Sciatic nerve (tissue), 2 donors: ENCODE data around the gene SAPCD2. TPM values are rescaled to one million over a fixed set of nuclear protein-coding genes. Genes with fewer than 3 reads are reported as not detected.
A peak's percentile ranks its signal among the peaks of the same experiment; 100 is the strongest.
"Not testable (repeated sequence)": the region's sequence is repeated elsewhere in the genome, so short reads cannot be mapped to it uniquely, and the experiment has no call there.

Experiments
- ATAC-seq: fragments of 200-7000 bp; cut with Tn5 transposase; one replicate; pipeline ENCODE4 v1.9.1; 2020; ENCODE audit warnings: mild to moderate bottlenecking, moderate library complexity
- DNase-seq: peaks from one replicate; pipeline ENCODE4 v3.0.0-alpha.2; 2020; ENCODE audit warnings: low spot score
- intact Hi-C: fragments of 100-400 bp; cut with DNase I; formaldehyde crosslinking; loops from one replicate; pipeline ENCODE4 v1.14.2; 2022
- total RNA-seq: library from RNA; stranded (reverse); fragmentation: NEBNext Ultra II Directional; extraction: Animal tissue kit (Norgen Biotek cat#: 25700); gene quantifications from one replicate; pipeline ENCODE4 v1.2.1, GENCODE V29; 2021
- donor health status: DM: no; HTN: no; CAD: no.
- donor health status: DM: no; HTN: no; CAD: no.

SAPCD2 gene
- total RNA-seq = 0.36 TPM

DNA sequence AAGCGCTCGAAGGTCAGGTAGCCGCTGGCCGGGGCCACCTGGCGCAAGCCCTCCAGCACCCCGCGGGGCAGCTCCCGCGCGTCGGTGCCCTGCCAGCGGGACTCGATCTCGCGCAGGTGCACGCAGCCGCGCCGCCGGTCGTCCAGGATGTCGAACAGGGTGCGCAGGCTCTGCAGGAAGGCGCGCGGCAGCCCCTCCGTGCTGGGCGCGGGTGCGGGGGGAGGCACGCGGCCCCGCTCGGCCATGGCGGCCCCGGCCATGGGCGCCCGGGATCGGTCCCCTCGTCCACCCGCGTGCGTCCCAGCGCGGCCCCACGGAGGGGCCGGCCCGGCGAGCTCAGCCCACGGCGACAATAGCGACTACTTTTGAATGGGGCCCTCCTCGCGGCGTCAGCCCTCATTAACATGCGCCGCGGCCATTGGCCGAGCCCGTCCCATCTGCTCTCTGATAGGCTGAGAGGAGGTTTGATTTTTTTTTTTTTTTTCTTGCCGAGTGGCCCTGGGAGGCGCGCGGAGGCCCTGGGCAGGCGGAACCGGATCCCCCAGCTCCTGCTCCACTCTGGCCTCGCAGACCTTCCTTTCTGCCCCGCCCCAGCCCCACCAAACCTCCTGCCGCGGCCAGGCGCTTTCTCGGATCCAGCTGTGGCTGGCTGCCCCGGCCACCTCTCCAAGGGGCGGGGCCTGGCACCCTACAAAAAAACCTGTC lies at the start of gene SAPCD2:
SAPCD2 (minus strand) TSS at position 357 of the 705 bp plus-strand sequence; CDS start at position 260, 97 bp downstream.
- ATAC-seq (peak; percentile 91), DNase-seq (peak; percentile 88)
- intact Hi-C loops = no loop called here

DNA sequence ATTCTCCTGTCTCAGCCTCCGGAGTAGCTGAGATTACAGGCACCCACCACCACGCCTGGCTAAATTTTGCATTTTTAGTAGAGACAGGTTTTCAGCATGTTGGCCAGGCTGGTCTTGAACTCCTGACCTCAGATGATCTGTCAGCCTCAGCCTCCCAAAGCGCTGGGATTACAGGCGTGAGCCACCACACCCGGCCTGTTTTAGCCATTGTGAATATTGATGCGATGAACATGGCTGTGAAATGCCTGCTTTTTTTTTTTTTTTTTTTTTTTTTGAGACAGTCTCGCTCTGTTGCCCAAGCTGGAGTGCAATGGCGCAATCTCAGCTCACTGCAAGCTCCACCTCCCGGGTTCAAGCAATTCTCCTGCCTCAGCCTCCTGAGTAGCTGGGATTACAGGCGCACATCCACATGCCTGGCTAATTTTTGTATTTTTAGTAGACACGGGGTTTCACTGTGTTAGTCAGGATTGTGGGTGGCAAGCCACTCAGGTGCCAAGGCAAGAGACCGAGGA lies 47.8 kb upstream of the SAPCD2 start:
- DNase-seq, intact Hi-C loops, ATAC-seq: not testable (repeated sequence)

- no peak for DNase-seq
- intact Hi-C loops = no loop called here
- ATAC-seq = no peak
Measured at GRCh38 chr9:137117269-137117731, 46.9 kb upstream of the SAPCD2 start.

DNA sequence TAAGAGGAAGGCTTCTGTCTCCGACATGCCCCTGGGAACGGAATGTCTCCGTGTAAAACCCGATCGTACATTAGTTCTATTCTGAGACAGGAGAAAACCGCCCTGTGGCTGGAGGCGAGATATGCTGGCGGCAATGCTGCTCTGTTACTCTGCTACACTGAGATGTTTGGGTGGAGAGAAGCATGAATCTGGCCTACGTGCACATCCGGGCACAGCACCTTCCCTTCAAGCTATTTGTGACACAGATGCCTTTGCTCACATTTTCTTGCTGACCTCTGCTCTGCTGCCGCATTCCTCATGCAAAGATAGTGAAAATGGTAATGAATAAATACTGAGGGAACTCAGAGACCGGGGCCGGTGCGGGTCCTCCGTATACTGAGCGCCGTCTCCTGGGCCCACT lies 46.4 kb upstream of the SAPCD2 start:
- intact Hi-C loops = no loop called here
- DNase-seq (no peak), ATAC-seq (no peak)

DNA sequence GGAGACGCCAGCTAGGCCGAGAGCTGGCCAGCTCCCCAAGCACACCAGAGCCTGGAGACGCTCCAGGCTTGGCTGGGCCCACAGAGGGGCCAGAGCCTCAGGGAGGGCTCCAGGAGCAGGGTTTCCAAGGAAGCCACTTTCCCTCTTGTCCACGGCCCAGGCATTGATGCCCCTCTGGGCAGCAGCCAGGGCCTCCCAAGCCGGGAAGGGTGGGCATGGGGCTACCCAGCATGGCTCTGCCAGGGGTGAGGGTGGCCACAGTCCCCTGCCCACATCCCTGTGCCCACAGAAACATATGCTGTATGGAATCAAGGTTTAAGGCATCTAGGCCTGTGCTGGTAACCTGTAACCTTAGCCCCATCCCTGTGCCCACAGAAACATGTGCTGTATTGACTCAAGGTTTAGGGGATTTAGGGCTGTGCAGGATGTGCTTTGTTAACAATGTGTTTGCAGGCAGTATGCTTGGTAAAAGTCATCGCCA lies 45.7 kb upstream of the SAPCD2 start:
- no peak for DNase-seq
- no peak for ATAC-seq

GRCh38 chr9:137115394-137116026 lies 45.2 kb upstream of the SAPCD2 start:
- intact Hi-C loops = no loop called here
- peak; percentile 10 for ATAC-seq

More for the DNA sequence above, 45.7 kb upstream of the SAPCD2 start:
- intact Hi-C loops = no loop called here

GRCh38 chr9:137114613-137115393 lies 44.4 kb upstream of the SAPCD2 start, which contains the start of gene DPP7:
TSS of gene DPP7 (minus strand) at chr9:137114733. CDS start at chr9:137114713, 20 bp downstream.
- peak; percentile 81 for ATAC-seq
- peak; percentile 86 for DNase-seq
- intact Hi-C loops = no loop called here

More at GRCh38 chr9:137115394-137116026, 45.2 kb upstream of the SAPCD2 start:
- no peak for DNase-seq

DNA sequence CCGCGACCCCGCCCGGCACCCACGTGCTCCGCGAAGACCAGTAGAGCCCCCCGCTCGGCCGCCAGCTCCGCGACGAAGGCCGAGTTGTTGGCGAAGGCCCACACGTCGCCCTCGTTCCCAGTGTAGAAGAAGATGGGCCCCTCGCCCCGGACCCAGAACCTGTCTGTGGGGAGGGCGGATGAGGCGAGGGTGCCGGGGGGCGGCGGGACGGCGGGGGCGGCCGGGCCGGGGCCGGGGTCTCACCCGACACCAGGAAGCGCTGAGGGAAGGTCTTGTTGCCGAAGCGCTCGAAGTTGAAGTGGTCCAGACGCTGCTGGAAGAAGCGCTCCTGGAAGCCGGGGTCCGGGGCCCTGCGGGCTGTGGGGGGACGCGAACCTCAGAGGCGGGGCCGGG lies 43.9 kb upstream of the SAPCD2 start:
- ATAC-seq (no peak), DNase-seq (no peak)
- intact Hi-C loops = no loop called here

- intact Hi-C loops = no loop called here
- ATAC-seq = no peak
- DNase-seq = no peak
Measured at GRCh38 chr9:137113385-137114159, 43.2 kb upstream of the SAPCD2 start.

GRCh38 chr9:137112564-137113384 lies 42.4 kb upstream of the SAPCD2 start:
- ATAC-seq = no peak
- intact Hi-C loops = no loop called here
- no peak for DNase-seq

- ATAC-seq (no peak), DNase-seq (no peak)
- intact Hi-C loops = no loop called here
Measured at GRCh38 chr9:137111788-137112563, 41.6 kb upstream of the SAPCD2 start.

GRCh38 chr9:137110911-137111787 lies 40.8 kb upstream of the SAPCD2 start:
- DNase-seq (no peak), ATAC-seq (no peak)
- intact Hi-C loops = no loop called here

GRCh38 chr9:137110147-137110910 lies 40.0 kb upstream of the SAPCD2 start:
- ATAC-seq = no peak
- intact Hi-C loops = no loop called here
- DNase-seq = no peak

GRCh38 chr9:137109250-137110146 lies 39.1 kb upstream of the SAPCD2 start:
- intact Hi-C loops = no loop called here
- ATAC-seq (no peak), DNase-seq (no peak)
